Mesendoderm (in vitro differentiated cells): ENCODE measurements around the gene GSTA4. TPM values are rescaled to one million over a fixed set of nuclear protein-coding genes. Genes with fewer than 3 reads are reported as not detected.
"Not testable (repeated sequence)": the region's sequence is repeated elsewhere in the genome, so short reads cannot be mapped to it uniquely, and the experiment has no call there.

Experiments used
- DNase-seq: peaks from one replicate; pipeline ENCODE4 v3.0.0; 2013
- H2AK5ac ChIP-seq: 2 replicates; pipeline ENCODE4 v1.6.1; 2013; ENCODE audit warnings: low read length, inconsistent platforms
- H2BK120ac ChIP-seq: 2 replicates; pipeline ENCODE4 v1.6.1; 2013; ENCODE audit warnings: low read depth, mild to moderate bottlenecking, low read length, moderate library complexity, mixed read lengths
- H2BK15ac ChIP-seq: replicated peaks from 2 replicates; pipeline ENCODE4 v1.6.1; 2013; ENCODE audit warnings: low read depth, mild to moderate bottlenecking, moderate library complexity
- H2BK5ac ChIP-seq: 2 replicates; pipeline ENCODE4 v1.6.1; 2013; ENCODE audit warnings: low read length, inconsistent platforms
- H3K18ac ChIP-seq: 2 replicates; pipeline ENCODE4 v1.6.1; 2013; ENCODE audit warnings: mild to moderate bottlenecking, low read length, mixed read lengths
- H3K23ac ChIP-seq: one replicate; pipeline ENCODE4 v1.6.1; 2013; ENCODE audit warnings: low read length
- H3K27ac ChIP-seq: 2 replicates; pipeline ENCODE4 v1.5.1; 2013; ENCODE audit warnings: low read depth, mild to moderate bottlenecking, inconsistent platforms, low read length, moderate library complexity
- H3K27me3 ChIP-seq: 2 replicates; pipeline ENCODE4 v1.6.1; 2013; ENCODE audit warnings: low read length, control low read depth, mild to moderate bottlenecking, inconsistent platforms; ENCODE audit not compliant: insufficient read depth, poor library complexity
- H3K36me3 ChIP-seq: 2 replicates; pipeline ENCODE4 v1.6.1; 2013; ENCODE audit warnings: low read length, inconsistent platforms; ENCODE audit not compliant: control insufficient read depth, insufficient read depth
- H3K4ac ChIP-seq: one replicate; pipeline ENCODE4 v1.6.1; 2013; ENCODE audit warnings: low read depth, mild to moderate bottlenecking, low read length, moderate library complexity
- H3K4me1 ChIP-seq: 2 replicates; pipeline ENCODE4 v1.6.1; 2013; ENCODE audit warnings: low read depth, low read length, inconsistent platforms; ENCODE audit not compliant: control insufficient read depth
- H3K4me2 ChIP-seq: 2 replicates; pipeline ENCODE4 v1.6.1; 2013; ENCODE audit warnings: low read length
- H3K4me3 ChIP-seq: 2 replicates; pipeline ENCODE4 v1.5.1; 2013; ENCODE audit warnings: mild to moderate bottlenecking, low read length
- H3K56ac ChIP-seq: one replicate; pipeline ENCODE4 v1.6.1; 2013; ENCODE audit warnings: low read length
- H3K79me1 ChIP-seq: 2 replicates; pipeline ENCODE4 v1.6.1; 2013; ENCODE audit warnings: low read length, inconsistent platforms
- H3K79me2 ChIP-seq: 2 replicates; pipeline ENCODE4 v1.6.1; 2013; ENCODE audit warnings: mild to moderate bottlenecking, low read length; ENCODE audit not compliant: control insufficient read depth, insufficient read depth
- H3K9ac ChIP-seq: 2 replicates; pipeline ENCODE4 v1.6.1; 2013; ENCODE audit warnings: low read length, inconsistent platforms
- H4K5ac ChIP-seq: one replicate; pipeline ENCODE4 v1.6.1; 2013; ENCODE audit warnings: low read length
- H4K8ac ChIP-seq: one replicate; pipeline ENCODE4 v1.6.1; 2013; ENCODE audit warnings: low read depth, mild to moderate bottlenecking, control low read depth, low read length, moderate library complexity
- WGBS: extraction: QIAGEN DNeasy Blood & Tissue Kit; methylation state at CpG from one replicate; pipeline ENCODE4 v1.1.7; 2013; ENCODE audit warnings: low lambda C conversion rate, missing lambda C conversion rate; ENCODE audit not compliant: insufficient coverage; ENCODE audit errors: extremely low coverage; 5-methylcytosine and 5-hydroxymethylcytosine counted together
- polyA plus RNA-seq, 2 experiments: library from polyadenylated mRNA; stranded (reverse); fragments of 200-250 nt; gene quantifications; one replicate each; pipeline ENCODE4 v1.2.3, GENCODE V29; 2013

Gene GSTA4, protein sequence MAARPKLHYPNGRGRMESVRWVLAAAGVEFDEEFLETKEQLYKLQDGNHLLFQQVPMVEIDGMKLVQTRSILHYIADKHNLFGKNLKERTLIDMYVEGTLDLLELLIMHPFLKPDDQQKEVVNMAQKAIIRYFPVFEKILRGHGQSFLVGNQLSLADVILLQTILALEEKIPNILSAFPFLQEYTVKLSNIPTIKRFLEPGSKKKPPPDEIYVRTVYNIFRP
- polyA plus RNA-seq (2013, experiment 1 of 2) = 9.4 TPM
- 9.3 TPM for polyA plus RNA-seq (2013, experiment 2 of 2)

DNA sequence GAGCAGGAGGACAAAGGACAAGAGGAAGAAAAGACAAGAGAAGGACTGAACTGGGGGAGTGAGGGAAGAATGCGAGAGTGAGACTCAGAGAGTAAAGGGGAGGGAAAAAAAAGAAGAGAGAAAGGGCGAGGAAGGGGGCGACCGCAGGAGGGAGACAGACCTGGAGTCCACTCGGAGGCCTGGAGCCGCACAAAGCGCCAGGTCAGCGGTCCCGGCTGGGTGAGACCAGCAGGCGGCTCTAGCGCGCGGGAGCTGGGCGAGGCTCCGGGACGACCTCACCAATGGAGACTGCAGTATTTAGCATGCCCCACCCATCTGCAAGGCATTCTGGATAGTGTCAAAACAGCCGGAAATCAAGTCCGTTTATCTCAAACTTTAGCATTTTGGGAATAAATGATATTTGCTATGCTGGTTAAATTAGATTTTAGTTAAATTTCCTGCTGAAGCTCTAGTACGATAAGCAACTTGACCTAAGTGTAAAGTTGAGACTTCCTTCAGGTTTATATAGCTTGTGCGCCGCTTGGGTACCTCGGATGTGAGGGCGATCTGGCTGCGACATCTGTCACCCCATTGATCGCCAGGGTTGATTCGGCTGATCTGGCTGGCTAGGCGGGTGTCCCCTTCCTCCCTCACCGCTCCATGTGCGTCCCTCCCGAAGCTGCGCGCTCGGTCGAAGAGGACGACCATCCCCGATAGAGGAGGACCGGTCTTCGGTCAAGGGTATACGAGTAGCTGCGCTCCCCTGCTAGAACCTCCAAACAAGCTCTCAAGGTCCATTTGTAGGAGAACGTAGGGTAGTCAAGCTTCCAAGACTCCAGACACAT is at the start of gene GSTA4:
TSS of gene GSTA4 (minus strand) at position 196 of the 824 bp plus-strand sequence. CDS start 1,041 bp downstream, outside the sequence.
- H3K79me1 ChIP-seq, H2BK15ac ChIP-seq, H2AK5ac ChIP-seq, H4K8ac ChIP-seq, H3K79me2 ChIP-seq, H3K36me3 ChIP-seq, H3K4me1 ChIP-seq, H4K5ac ChIP-seq, H3K27me3 ChIP-seq: not testable (repeated sequence)
- H2BK120ac ChIP-seq = peak within 1 kb of the TSS; percentile 4
- peak within 1 kb of the TSS; percentile 7 for H3K23ac ChIP-seq
- H3K56ac ChIP-seq = peak within 1 kb of the TSS; percentile 98
- H3K4ac ChIP-seq = peak within 1 kb of the TSS; percentile 86
- H2BK5ac ChIP-seq = peak within 1 kb of the TSS; percentile 82
- WGBS = no CpG with 5 or more reads among the region's 41 CpGs
- H3K27ac ChIP-seq = peak within 1 kb of the TSS; percentile 94
- peak; percentile 99 for DNase-seq
- peak within 1 kb of the TSS; percentile 68 for H3K4me3 ChIP-seq
- H3K4me2 ChIP-seq = peak within 1 kb of the TSS; percentile 71
- H3K9ac ChIP-seq = peak within 1 kb of the TSS; percentile 89
- H3K18ac ChIP-seq = peak within 1 kb of the TSS; percentile 95

DNA sequence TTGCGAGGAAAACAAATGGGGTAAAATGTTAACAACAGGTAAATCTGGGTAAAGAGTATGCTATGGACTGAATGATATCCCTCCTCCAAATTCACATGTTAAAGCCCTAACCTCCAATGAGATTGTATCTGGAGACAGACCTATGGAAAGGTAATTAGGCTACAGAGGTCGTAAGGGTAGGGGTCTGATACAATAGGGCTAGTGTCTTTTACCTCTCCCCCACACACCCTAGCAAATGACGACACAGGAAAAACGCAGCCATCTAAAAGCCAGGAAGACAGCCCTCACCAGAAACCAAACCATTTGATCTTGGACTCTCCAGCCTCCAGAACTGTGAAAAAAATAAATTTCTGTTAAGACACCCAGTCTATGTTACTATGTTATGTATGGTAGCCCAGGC is 49.5 kb upstream of the GSTA4 start:
- H2BK120ac ChIP-seq = no peak overlapping the region
- H3K27ac ChIP-seq = no peak overlapping the region
- WGBS = no CpG with 5 or more reads among the region's 4 CpGs
- no peak overlapping the region for H3K23ac ChIP-seq
- no peaks in the 10 kb centered on the region for H3K27me3 ChIP-seq
- peaks cover 6% of the 10 kb centered on the region for H3K4me1 ChIP-seq
- no peak overlapping the region for H3K4me2 ChIP-seq
- no peak overlapping the region for H3K56ac ChIP-seq
- no peaks in the 10 kb centered on the region for H3K36me3 ChIP-seq
- H2BK15ac ChIP-seq = no peak overlapping the region
- H3K4me3 ChIP-seq = no peak overlapping the region
- no peak overlapping the region for H3K9ac ChIP-seq
- H3K79me2 ChIP-seq = no peaks in the 10 kb centered on the region
- no peak overlapping the region for H3K18ac ChIP-seq
- no peaks in the 10 kb centered on the region for H3K79me1 ChIP-seq
- peak; percentile 36 for DNase-seq
- no peak overlapping the region for H4K8ac ChIP-seq
- no peak overlapping the region for H2BK5ac ChIP-seq
- H3K4ac ChIP-seq = no peak overlapping the region
- no peak overlapping the region for H2AK5ac ChIP-seq
- H4K5ac ChIP-seq = no peak overlapping the region

DNA sequence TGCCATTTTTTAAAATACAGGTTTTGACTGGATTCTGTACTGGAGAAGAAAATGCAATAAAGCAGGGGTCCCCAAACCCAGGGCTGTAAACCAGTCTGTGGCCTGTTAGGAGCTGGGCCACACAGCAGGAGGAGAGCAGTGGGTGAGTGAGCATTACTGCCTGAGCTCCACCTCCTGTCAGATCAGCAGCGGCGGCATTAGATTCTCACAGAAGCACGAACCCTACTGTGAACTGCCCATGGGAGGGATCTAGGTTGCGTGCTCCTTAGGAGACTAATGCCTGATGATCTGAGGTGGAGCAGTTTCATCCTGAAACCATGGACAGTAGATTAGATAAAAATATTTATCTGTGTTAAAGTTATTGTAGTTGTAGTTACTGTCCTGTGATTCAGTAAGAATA is 49.0 kb upstream of the GSTA4 start:
- H2AK5ac ChIP-seq = no peak overlapping the region
- peak overlapping the region; percentile 78 for H3K27ac ChIP-seq
- peak overlapping the region; percentile 45 for H2BK5ac ChIP-seq
- peak overlapping the region; percentile 39 for H2BK120ac ChIP-seq
- WGBS = no CpG with 5 or more reads among the region's 4 CpGs
- peak overlapping the region; percentile 65 for H2BK15ac ChIP-seq
- H3K36me3 ChIP-seq = no peaks in the 10 kb centered on the region
- peak overlapping the region; percentile 98 for H3K18ac ChIP-seq
- no peak overlapping the region for H4K8ac ChIP-seq
- DNase-seq = peak; percentile 88
- no peak overlapping the region for H3K23ac ChIP-seq
- peak overlapping the region; percentile 10 for H3K4ac ChIP-seq
- H3K79me2 ChIP-seq = no peaks in the 10 kb centered on the region
- H3K4me3 ChIP-seq = no peak overlapping the region
- H3K4me1 ChIP-seq = peaks cover 6% of the 10 kb centered on the region
- H3K56ac ChIP-seq = no peak overlapping the region
- no peak overlapping the region for H3K9ac ChIP-seq
- H3K79me1 ChIP-seq = no peaks in the 10 kb centered on the region
- no peak overlapping the region for H4K5ac ChIP-seq
- no peak overlapping the region for H3K4me2 ChIP-seq
- H3K27me3 ChIP-seq = no peaks in the 10 kb centered on the region

DNA sequence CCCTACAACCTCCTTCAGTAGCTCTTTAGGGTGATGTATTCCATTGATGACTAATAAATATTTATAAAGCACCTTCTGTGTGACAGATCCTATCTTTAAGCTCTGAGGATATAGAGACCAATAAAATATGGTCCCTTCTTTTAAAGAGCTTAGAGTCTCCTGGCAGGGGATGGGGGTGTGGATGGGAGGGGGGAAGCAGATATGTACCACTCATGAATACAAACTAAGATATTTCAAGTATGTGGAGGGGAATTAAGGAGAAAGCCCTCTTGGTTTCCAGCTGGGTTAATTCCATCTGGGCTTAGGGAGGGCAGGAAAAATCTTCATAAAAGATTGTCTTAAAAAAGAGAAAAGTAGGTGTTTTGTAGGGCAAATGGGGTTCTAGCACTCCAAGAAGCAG is 48.5 kb upstream of the GSTA4 start:
- H3K4me3 ChIP-seq = no peak overlapping the region
- H3K9ac ChIP-seq = no peak overlapping the region
- H3K79me1 ChIP-seq = no peaks in the 10 kb centered on the region
- H2BK15ac ChIP-seq = peak overlapping the region; percentile 65
- no peaks in the 10 kb centered on the region for H3K27me3 ChIP-seq
- H4K5ac ChIP-seq = no peak overlapping the region
- peak overlapping the region; percentile 39 for H2BK120ac ChIP-seq
- H3K18ac ChIP-seq = peak overlapping the region; percentile 98
- H3K23ac ChIP-seq = no peak overlapping the region
- peak overlapping the region; percentile 10 for H3K4ac ChIP-seq
- H3K4me1 ChIP-seq = peaks cover 6% of the 10 kb centered on the region
- H3K79me2 ChIP-seq = no peaks in the 10 kb centered on the region
- H3K56ac ChIP-seq = no peak overlapping the region
- H3K36me3 ChIP-seq = no peaks in the 10 kb centered on the region
- H2AK5ac ChIP-seq = no peak overlapping the region
- no peak overlapping the region for H4K8ac ChIP-seq
- H3K27ac ChIP-seq = peak overlapping the region; percentile 78
- peak overlapping the region; percentile 45 for H2BK5ac ChIP-seq
- DNase-seq = peak; percentile 87
- H3K4me2 ChIP-seq = no peak overlapping the region

DNA sequence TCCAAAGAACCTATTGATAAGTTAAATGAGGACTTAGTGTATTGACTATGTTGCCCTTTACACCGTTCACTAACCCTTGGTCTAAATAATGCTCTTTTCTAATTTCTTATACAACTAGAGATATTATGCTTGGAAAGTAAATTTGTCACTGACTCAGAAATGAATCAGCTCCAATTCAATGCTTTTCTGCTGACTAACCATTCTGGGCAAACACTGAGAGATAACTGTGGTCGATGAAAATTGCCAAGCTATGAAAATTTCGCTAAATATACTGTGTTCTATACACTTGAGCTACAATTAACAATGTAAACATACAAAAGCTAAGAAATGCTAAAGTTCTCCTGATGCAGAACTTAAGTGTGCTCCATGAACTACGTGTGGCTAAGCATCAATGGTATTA is 47.0 kb upstream of the GSTA4 start:
- H4K8ac ChIP-seq = no peak overlapping the region
- H2BK5ac ChIP-seq = no peak overlapping the region
- no peak overlapping the region for H2BK120ac ChIP-seq
- H3K4me1 ChIP-seq = peaks cover 6% of the 10 kb centered on the region
- WGBS = no CpG with 5 or more reads among the region's 4 CpGs
- no peak overlapping the region for H3K27ac ChIP-seq
- no peaks in the 10 kb centered on the region for H3K79me1 ChIP-seq
- H2AK5ac ChIP-seq = no peak overlapping the region
- no peaks in the 10 kb centered on the region for H3K79me2 ChIP-seq
- no peak for DNase-seq
- no peak overlapping the region for H3K9ac ChIP-seq
- no peak overlapping the region for H3K4me3 ChIP-seq
- no peak overlapping the region for H3K56ac ChIP-seq
- H3K23ac ChIP-seq = no peak overlapping the region
- no peak overlapping the region for H3K18ac ChIP-seq
- H2BK15ac ChIP-seq = no peak overlapping the region
- no peaks in the 10 kb centered on the region for H3K27me3 ChIP-seq
- H4K5ac ChIP-seq = no peak overlapping the region
- H3K4me2 ChIP-seq = no peak overlapping the region
- H3K4ac ChIP-seq = no peak overlapping the region
- no peaks in the 10 kb centered on the region for H3K36me3 ChIP-seq
